NK-92 (cell line): ENCODE data around the gene PJA1.

ENCODE experiments used
- DNase-seq: peaks from one replicate; lab custom pipeline; 2025; ENCODE audit not compliant: unreplicated experiment; lab: John Stamatoyannopoulos, UW

PJA1 gene

GRCh38 chrX:69143530-69143929, 21.7 kb downstream of the PJA1 start:
- no peak for DNase-seq

DNA sequence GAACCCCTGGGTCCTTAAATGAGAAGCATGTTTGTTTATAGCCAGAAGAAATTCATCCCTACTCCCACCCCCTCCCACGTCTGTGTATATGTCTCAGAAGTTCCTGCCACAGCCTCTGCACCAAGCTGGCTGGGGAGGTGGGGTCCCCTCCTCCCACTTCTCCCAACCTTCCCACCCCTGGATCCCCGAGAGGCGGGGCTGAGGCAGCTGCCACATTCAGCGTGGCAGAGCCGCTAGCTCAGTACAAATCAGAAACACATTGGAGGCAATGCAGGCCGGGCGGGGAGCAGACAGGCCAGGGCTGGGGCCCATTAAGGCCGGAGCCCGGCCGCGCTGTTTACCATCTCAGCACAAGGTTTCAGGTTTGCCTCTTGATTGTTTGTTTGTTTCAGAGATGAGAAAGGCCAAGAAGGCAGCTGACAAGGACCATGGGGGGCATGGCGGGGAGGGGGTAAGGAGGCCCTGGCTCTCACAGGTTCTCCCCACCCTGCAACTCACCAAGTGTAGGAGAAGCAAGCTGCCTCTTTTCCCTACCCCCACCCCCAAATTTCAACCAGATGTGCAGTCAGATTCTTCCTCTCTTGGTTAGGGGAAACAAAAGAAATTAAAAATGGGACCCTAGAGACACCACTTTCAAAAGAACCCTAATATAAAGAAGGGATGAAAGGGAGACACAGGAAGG, 22.3 kb downstream of the PJA1 start:
- DNase-seq = no peak

- no peak for DNase-seq
These were observed 24.4 kb downstream of the PJA1 start for GRCh38 chrX:69140837-69141236.

DNA sequence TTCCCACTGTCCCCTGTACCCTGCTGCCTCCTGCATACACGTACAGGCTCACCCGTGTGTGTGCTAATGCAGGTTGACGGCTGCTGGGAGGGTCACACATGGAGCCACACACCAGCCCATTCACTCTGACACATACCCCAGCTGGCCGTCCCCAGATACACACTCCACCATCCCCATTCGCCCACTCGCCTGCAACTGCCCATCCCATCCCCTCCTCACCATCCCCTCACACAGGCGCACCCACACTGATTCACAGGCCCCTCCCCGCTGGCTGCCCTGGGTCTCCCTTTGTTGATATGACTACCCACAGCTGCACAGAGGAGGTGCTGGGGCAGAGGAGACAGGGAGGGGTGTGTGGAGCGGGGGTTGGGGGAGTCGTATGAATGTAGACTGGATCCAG, 25.7 kb downstream of the PJA1 start:
- DNase-seq = no peak

- DNase-seq = no peak
These were observed 26.7 kb downstream of the PJA1 start for GRCh38 chrX:69138512-69138911.

GRCh38 chrX:69138118-69138390, 27.2 kb downstream of the PJA1 start:
- no peak for DNase-seq

DNA sequence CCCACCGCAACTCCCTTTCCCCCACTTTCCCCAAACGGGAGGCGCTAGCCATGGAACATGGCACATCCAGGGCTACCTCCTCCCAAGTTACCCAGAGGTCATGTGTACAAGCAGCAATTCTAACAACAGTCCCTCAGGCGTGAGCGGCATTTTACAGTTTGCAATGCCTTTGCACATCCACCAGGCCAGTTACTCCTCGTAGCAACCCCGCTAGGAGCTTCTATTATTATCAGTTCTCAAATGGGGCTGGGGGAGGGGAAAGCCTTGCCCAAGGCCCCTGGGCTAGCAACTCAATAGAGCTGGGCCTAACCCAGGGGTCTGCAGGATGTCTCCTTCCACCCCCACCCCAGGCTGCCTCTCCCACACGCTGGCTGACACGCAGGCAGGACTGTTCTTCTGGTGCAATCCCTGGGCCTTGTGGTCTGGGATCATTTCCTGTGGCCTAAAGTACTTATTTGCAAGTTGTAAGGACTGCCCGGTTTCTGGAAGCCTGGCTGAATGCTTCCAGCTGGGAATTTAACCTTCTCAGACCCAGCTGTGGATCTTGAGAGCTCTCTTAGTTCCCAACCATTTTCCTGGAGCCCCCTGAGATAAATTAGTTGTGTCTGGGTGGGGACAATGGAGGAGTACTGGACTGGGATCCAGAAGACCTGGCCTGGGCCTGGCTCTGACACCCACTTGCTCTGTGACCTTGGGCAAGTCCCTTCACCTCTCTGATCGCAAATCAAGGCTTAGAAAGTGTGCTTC, 27.7 kb downstream of the PJA1 start:
- no peak for DNase-seq

GRCh38 chrX:69136546-69137331, 28.5 kb downstream of the PJA1 start:
- no peak for DNase-seq

GRCh38 chrX:69133921-69134542, 31.2 kb downstream of the PJA1 start:
- no peak for DNase-seq

DNA sequence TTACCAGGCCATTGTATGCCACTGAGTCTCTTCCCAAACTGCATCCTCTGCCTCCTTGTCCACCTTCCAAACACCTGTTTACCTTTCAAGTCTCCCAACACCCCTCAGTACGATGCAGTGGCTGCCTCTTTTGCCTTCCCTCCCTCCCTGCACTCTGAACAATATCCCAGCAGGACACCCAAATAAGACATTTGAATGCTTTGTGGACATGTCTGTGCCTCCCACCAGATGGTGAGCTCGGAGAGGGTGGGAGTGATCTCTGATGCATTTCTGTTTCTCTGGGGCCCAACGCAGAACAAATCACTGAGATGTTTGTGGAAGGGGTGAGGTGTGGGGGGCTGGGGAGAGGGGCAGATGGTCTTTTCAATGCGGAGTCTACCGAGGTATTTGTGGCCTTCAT, 33.4 kb downstream of the PJA1 start:
- no peak for DNase-seq

DNA sequence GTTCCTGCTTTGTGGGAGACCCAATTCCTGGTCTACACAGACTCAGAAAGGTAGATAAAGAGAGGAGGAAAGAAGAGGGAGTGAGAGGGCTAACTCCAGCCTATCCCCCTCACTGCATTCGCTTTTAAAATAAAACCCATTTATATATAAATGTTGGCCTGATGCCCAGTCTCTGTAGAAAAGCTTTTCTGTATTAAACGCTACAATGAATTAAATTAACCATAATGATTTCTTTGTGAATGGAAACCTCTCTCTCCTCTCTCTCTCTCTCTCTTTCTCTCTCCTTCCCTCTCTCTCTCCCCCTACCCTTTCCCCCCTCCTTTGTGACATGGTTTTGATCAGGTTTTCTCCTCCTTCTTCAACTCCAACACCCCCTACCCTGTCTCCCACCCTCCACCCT, 34.8 kb downstream of the PJA1 start:
- DNase-seq = no peak

GRCh38 chrX:69128588-69128987, 36.7 kb downstream of the PJA1 start:
- no peak for DNase-seq

DNA sequence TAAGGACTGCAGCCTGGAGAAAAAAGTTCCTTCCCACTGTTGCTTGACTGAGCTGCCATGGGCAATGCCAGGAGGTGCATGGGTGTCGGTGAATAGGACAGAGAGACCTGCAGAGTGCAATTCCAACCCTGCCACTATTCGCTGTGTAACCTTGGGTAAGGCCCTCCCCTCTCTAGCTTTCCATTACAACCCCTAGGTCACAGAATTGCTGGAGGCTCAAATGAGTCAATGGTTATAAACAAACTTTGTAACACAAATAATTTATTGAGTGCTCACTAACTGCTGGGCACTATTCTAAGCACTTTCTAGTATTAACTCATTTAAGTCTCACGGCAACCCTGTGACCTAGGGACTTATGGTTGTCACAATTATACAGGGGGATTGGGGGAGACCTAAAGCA, 37.8 kb downstream of the PJA1 start:
- DNase-seq = no peak

GRCh38 chrX:69126642-69127041, 38.6 kb downstream of the PJA1 start:
- no peak for DNase-seq

DNA sequence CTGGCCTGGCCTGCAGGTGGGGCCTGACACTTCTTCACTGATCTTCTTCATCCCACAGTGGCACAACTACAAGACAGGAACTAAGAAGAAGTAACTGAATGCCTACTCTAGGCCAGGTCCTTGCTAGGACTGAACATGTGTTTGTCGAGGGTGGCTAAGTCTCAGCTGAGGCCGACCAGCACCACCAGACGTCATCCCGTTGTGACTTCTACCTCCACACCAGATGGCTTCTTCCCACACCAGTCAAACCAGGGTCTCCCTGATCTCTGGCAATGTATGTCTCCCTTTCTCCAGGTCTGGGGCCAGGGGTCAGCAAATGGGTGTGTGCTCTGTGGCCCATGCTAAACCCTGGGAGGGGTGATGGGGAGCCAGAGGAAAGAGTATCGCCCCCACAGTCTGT, 40.2 kb downstream of the PJA1 start:
- no peak for DNase-seq

DNA sequence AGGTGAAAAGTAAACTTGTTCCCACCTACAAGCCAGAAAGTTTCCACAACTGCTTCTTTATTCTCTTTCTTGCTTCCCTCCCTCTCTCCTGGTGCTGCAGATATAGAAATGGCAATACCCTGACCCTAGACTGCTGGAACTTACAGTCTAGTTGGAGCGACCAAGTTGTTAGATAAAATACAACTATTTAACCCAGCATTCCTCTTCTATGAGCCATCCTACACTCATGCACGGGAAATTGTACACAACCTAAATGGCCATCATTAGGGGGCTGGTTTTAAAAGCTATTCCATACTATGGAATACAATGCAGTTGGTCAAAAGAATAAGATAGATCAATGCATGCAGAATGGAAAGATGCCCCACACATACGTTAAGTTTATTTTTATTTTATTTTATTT, 41.1 kb downstream of the PJA1 start:
- DNase-seq = no peak

DNA sequence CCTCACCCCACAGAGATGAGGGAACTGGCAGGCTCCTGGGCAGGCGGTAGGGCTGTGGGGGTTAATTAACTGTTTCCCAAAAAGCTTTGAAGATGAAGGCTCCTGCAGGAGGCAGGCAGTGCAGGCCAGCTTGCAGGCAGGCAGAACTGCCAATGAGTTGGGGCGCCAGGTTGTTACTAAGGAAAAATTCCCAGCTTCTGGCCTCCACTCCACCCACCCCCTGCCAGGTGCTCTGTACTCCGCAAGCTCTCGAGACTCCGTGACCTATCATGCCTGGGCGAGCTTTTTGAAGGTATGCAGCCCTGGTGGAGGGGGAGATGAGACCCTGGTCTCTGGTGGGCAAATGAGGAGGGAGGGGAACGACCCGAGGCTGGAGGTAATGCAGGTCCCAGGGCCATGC, 41.8 kb downstream of the PJA1 start:
- DNase-seq = no peak

DNA sequence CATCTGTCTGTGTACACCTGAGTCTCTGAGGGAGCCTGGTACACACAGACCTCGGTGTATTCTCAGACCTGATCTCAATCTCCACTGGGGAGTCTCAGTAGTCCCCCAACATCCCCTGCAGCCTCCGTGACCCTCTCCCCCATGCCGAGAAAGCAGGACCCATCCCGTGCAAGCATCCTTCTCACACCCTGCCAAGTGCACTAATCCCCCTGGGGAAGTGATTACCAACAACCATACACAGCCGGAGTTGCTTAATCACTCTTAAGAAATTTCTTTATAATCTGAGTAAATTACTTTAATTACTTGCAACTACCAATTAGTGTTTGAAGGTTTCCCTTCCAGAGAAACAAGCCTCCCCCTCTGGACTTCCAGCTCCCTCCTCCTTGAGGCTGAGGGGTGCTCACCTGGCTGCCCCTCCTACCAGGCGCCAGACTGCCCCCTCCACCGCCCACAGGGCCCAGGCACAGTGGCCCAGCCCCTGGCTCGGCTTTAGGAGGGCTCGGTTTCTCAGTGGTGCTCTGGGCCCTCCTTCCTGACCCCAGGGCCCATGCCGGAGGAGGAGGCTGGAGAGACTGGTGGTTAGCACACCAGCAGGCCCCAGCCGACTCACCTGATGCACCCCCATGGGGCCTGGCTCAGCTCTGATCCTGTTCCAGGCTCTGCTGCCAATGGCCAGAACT, 43.8 kb downstream of the PJA1 start:
- DNase-seq = no peak

GRCh38 chrX:69120476-69120875, 44.8 kb downstream of the PJA1 start:
- DNase-seq = no peak

DNA sequence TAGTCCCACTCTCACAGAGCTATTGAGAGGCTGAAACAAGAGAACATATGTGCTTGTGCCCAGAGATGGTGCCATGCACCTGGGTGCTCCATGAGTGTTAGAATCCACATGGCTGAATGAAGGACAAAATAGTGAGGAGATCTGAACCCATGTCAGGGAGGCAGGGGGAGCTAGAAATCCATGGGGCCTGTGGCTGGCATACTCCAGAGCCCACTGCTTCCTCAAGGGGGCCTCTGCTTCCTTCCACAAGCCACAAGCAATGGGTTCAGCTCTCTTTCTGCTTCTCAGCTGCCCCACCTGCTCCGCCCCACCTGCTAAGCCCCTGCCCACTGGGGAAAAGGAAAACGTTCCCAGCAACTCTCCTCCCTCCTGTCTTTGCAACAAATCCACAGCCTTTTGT, 46.1 kb downstream of the PJA1 start:
- no peak for DNase-seq

DNA sequence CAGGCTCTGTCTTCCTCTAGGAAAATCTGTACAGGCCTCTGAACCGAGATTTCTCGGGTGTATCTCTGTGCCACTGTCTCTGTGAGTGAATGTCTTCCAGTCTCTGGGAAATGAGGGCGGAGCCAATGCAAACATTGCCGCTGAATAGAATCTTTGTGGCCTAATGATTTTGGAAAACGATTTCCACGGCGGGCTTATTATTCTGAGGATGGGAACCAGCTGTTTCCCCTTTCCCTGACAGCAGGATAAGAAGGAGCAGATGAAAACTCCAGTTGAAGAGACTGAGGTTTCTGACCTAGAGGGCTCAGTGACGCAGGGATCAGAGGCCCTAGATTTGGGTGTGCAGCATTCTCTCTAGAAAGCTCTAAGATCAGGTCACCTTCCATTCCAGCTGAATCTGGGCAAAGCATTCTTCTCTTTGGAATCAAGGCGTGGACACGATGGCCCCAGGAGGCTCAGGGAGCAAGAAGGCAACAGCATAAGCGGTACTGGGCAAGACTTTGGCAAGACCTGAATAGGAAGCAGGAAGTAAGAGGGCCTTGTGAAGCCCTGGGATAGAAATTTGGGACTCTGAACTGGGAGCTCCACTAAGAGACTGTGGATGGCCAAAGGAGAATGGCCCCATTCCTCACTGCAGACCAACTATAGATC, 47.3 kb downstream of the PJA1 start:
- no peak for DNase-seq
